Mesenchymal stem cell (in vitro differentiated cells and primary cell): Measurements from ENCODE around the gene CMTR1.

Experiments
- DNase-seq: peaks from one replicate; pipeline ENCODE4 v3.0.0-alpha.2; 2013
- H2AFZ ChIP-seq: one replicate; pipeline ENCODE4 v1.6.1; 2013; ENCODE audit warnings: low read depth, mild to moderate bottlenecking, control low read depth, inconsistent platforms, low read length, moderate library complexity
- H2AK5ac ChIP-seq: 2 replicates; pipeline ENCODE4 v1.6.1; 2013; ENCODE audit warnings: low read length, moderate library complexity, mild to moderate bottlenecking, inconsistent platforms; ENCODE audit not compliant: severe bottlenecking
- H2BK120ac ChIP-seq: one replicate; pipeline ENCODE4 v1.6.1; 2013; ENCODE audit warnings: low read depth, mild to moderate bottlenecking, inconsistent platforms, low read length, moderate library complexity
- H2BK12ac ChIP-seq, 2 experiments: one replicate each; pipeline ENCODE4 v1.6.1; 2013; ENCODE audit warnings: inconsistent platforms in 2 of 2, low read length in 2 of 2, mild to moderate bottlenecking in 2 of 2, moderate library complexity in 2 of 2, control low read depth in 1 of 2
- H2BK15ac ChIP-seq: one replicate; pipeline ENCODE4 v1.6.1; 2013; ENCODE audit warnings: mild to moderate bottlenecking, low read depth, inconsistent platforms; ENCODE audit not compliant: poor library complexity, severe bottlenecking
- H2BK5ac ChIP-seq: 2 replicates; pipeline ENCODE4 v1.6.1; 2013; ENCODE audit warnings: low read depth, mild to moderate bottlenecking, low read length, control low read depth, inconsistent platforms; ENCODE audit not compliant: poor library complexity, severe bottlenecking
- H3K14ac ChIP-seq, 2 experiments: one replicate each; pipeline ENCODE4 v1.6.1; 2013; ENCODE audit warnings: inconsistent platforms in 2 of 2, low read length in 2 of 2, control low read depth in 1 of 2, mild to moderate bottlenecking in 1 of 2, moderate library complexity in 1 of 2
- H3K18ac ChIP-seq, 2 experiments: one replicate each; pipeline ENCODE4 v1.6.1; 2013; ENCODE audit warnings: inconsistent platforms in 2 of 2, low read length in 2 of 2, control low read depth in 1 of 2, low read depth in 1 of 2, mild to moderate bottlenecking in 1 of 2
- H3K23ac ChIP-seq, 2 experiments: one replicate each; pipeline ENCODE4 v1.6.1; 2013; ENCODE audit warnings: inconsistent platforms in 2 of 2, low read length in 2 of 2, mild to moderate bottlenecking in 2 of 2, moderate library complexity in 2 of 2, control low read depth in 1 of 2
- H3K27ac ChIP-seq: 2 replicates; pipeline ENCODE4 v1.5.1; 2013; ENCODE audit warnings: mild to moderate bottlenecking, moderate library complexity, low read length, control low read depth, inconsistent platforms; ENCODE audit not compliant: poor library complexity, severe bottlenecking
- H3K27me3 ChIP-seq, 2 experiments: 2 replicates each; pipeline versions ENCODE4 v1.6.1 to v1.7.0; 2013; ENCODE audit warnings: low read length in 2 of 2, mild to moderate bottlenecking in 2 of 2, moderate library complexity in 2 of 2, control low read depth in 1 of 2, inconsistent platforms in 1 of 2; ENCODE audit not compliant: control insufficient read depth in 1 of 2, insufficient read depth in 1 of 2
- H3K36me3 ChIP-seq, 2 experiments: 2 replicates each; pipeline versions ENCODE4 v1.6.1 to v1.7.0; 2013; ENCODE audit warnings: low read length in 2 of 2, control low read depth in 1 of 2, inconsistent platforms in 1 of 2, low read depth in 1 of 2, mild to moderate bottlenecking in 1 of 2; ENCODE audit not compliant: insufficient read depth in 2 of 2, control insufficient read depth in 1 of 2
- H3K4ac ChIP-seq, 2 experiments: one replicate each; pipeline ENCODE4 v1.6.1; 2013; ENCODE audit warnings: inconsistent platforms in 2 of 2, low read length in 2 of 2, mild to moderate bottlenecking in 2 of 2, moderate library complexity in 2 of 2, control low read depth in 1 of 2, low read depth in 1 of 2
- H3K4me1 ChIP-seq: 2 replicates; pipeline ENCODE4 v1.6.1; 2013; ENCODE audit warnings: low read depth, low read length, control low read depth; ENCODE audit not compliant: control insufficient read depth, insufficient read depth
- H3K4me2 ChIP-seq: 2 replicates; pipeline ENCODE4 v1.6.1; 2013; ENCODE audit warnings: low read length, mild to moderate bottlenecking, inconsistent platforms; ENCODE audit not compliant: poor library complexity, severe bottlenecking
- H3K4me3 ChIP-seq, 2 experiments: 2 replicates each; pipeline versions ENCODE4 v1.5.1 to v1.7.0; 2013; ENCODE audit warnings: low read length in 2 of 2, mild to moderate bottlenecking in 2 of 2, control low read depth in 1 of 2, low read depth in 1 of 2; ENCODE audit not compliant: insufficient read depth in 1 of 2
- H3K79me1 ChIP-seq: replicated peaks from 2 replicates; pipeline ENCODE4 v1.6.1; 2013; ENCODE audit warnings: mild to moderate bottlenecking, control low read depth, low read length, inconsistent platforms; ENCODE audit not compliant: poor library complexity, severe bottlenecking
- H3K9ac ChIP-seq: 2 replicates; pipeline ENCODE4 v1.7.0; 2013; ENCODE audit warnings: mild to moderate bottlenecking, low read length, moderate library complexity
- H3K9me3 ChIP-seq: 2 replicates; pipeline ENCODE4 v1.7.0; 2013; ENCODE audit warnings: mild to moderate bottlenecking, low read length; ENCODE audit not compliant: control insufficient read depth
- H4K8ac ChIP-seq: one replicate; pipeline ENCODE4 v1.6.1; 2013; ENCODE audit warnings: inconsistent platforms, mild to moderate bottlenecking, low read length, moderate library complexity
- H4K91ac ChIP-seq: one replicate; pipeline ENCODE4 v1.6.1; 2013; ENCODE audit warnings: mild to moderate bottlenecking, low read length, inconsistent platforms
- WGBS: methylation state at CpG from one replicate; pipeline ENCODE4 v1.1.7; 2013; ENCODE audit warnings: mixed read lengths; 5-methylcytosine and 5-hydroxymethylcytosine counted together

CMTR1 gene

DNA sequence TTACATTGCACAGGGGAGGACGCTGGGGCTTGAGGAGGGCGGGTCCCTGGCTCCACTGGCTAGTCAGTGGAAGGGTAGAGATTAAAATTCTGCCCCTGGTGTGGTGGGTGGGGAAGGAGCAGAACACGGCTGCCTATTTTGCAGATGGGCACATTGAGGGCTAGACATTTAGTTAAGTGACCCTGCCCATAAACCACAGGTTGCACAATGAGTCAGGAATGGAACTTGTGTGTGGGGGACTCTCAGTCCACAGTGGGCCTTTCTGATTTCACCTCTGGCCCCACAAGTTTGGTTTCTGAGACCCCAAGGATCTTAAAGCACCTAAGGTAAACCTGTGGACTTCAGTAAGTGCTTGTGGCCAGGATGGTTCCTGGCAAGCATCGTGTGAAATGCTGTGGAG is 88.7 kb downstream of the CMTR1 start:
- no peak overlapping the region for H3K4ac ChIP-seq
- H2BK12ac ChIP-seq, result no peak overlapping the region
- H3K79me1 ChIP-seq, result no peaks in the 10 kb centered on the region
- no peak overlapping the region for H2BK5ac ChIP-seq
- no peak overlapping the region for H4K91ac ChIP-seq
- H2BK120ac ChIP-seq, result no peak overlapping the region
- 55% methylated on average over 4 of the region's 4 CpGs for WGBS
- peaks cover 36 to 65% of the 10 kb centered on the region in 2 experiments for H3K27me3 ChIP-seq
- H3K14ac ChIP-seq, result no peak overlapping the region
- no peak overlapping the region for H3K9ac ChIP-seq
- DNase-seq, result no peak
- peak overlapping the region in 1 of 2 experiments; percentile 26 for H3K23ac ChIP-seq
- no peak overlapping the region for H3K27ac ChIP-seq
- no peak overlapping the region for H2AFZ ChIP-seq
- no peak overlapping the region for H4K8ac ChIP-seq
- H3K4me1 ChIP-seq, result peaks cover 4% of the 10 kb centered on the region
- H3K4me3 ChIP-seq, result no peak overlapping the region
- H2AK5ac ChIP-seq, result no peak overlapping the region
- no peak overlapping the region for H3K4me2 ChIP-seq
- H3K9me3 ChIP-seq, result peaks cover 5% of the 10 kb centered on the region
- no peak overlapping the region for H2BK15ac ChIP-seq
- H3K18ac ChIP-seq, result no peak overlapping the region
- no peaks in the 10 kb centered on the region for H3K36me3 ChIP-seq

DNA sequence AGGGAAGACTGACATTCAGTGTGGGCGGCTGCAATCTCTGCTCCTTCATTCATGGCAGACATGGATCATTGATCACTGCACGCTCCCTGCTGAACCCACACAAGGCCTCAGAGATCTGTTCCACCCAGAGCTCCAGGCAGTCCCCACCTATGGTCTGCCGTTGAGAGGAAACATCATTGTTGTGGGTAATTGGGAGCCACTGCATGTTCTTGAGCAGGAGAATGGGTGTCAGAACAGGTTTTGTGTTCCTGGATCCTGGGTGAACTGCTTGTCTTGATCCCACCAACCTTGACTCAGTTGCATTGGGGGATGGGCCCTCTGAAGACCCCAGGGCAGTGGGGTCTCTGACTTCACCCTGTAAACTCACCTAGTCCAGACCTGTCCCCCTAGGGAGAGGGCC is 89.8 kb downstream of the CMTR1 start:
- Histone ChIP-seq H4K8ac (no peak overlapping the region), H3K4me1 (peaks cover 2% of the 10 kb centered on the region), H3K23ac (no peak overlapping the region), H3K4me2 (no peak overlapping the region), H2BK15ac (no peak overlapping the region), H3K27me3 (peaks cover 47 to 70% of the 10 kb centered on the region in 2 experiments), H2BK5ac (no peak overlapping the region), H3K18ac (no peak overlapping the region), H3K14ac (no peak overlapping the region), H3K4me3 (no peak overlapping the region), H3K79me1 (no peaks in the 10 kb centered on the region), H2BK120ac (no peak overlapping the region), H2AFZ (no peak overlapping the region), H3K4ac (no peak overlapping the region), H3K9me3 (peaks cover 5% of the 10 kb centered on the region), H3K27ac (no peak overlapping the region), H4K91ac (no peak overlapping the region), H2AK5ac (no peak overlapping the region), H3K36me3 (no peaks in the 10 kb centered on the region), H2BK12ac (no peak overlapping the region), H3K9ac (no peak overlapping the region)
- no peak for DNase-seq
- 97% methylated on average over 3 of the region's 3 CpGs for WGBS

DNA sequence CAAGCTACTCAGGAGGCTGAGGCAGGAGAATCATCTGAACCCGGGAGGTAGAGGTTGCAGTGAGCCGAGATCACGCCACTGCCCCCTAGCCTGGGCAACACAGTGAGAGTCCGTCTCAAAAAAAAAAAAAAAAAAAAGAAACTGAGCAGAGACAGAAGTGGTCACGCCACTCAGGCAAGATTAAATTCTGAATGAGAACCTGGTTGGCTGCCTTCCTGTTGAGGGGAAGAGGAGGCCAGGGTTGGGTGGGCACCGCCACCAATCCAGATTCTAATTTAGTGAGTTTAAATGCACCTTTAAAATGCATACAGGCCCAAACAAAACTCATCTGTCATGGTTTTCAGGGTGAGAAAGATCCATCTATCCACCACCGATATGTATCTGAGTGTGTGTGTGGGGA is 90.4 kb downstream of the CMTR1 start:
- 65% methylated on average over 4 of the region's 7 CpGs for WGBS

DNA sequence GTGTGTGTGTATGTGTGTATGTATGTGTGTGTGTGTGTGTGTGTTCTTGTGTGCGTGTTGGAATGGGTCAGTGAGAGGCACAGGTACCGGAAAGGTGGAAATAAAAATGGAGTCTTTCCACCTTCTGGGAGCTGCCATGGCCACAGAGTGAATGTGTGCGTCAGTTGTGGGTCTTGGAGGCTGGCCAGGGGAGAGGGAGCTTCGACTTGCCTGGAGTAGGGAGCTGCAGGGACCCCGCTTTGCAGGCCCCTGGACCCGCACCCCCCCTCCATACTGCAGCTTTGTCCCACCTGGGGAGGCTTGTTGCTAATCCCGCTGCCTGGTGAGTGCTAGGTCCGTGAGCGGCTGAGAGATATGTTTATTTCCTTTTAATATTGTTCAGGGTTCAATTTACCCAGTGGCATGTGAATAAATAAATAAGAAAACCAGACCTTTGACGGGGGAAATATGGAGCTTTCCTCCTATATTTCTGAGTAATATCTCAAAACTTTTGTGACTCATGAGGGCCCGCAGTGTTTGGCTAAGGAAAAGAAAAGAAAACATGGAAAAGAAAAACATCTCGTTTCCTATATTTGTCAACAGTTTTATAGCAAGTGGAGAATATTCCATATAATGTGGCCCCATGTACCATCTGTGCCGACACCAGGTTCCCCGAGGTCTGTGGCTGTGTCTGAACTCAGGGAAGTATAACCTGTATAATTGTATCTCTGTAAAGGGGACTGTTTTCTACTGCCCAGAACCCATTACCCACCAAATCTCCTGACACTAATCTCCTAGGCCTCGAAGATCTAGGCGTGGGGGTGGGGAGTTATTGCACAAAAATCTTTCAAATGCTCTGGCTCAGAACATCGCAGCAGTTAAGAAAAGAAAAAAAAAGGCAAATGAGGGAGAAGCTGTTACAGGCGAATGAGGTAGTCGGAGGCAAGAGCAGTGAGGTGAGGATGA is 91.3 kb downstream of the CMTR1 start:
- Histone ChIP-seq H4K91ac (no peak overlapping the region), H3K23ac (no peak overlapping the region), H2BK12ac (no peak overlapping the region), H3K4ac (no peak overlapping the region), H3K4me3 (no peak overlapping the region), H2BK15ac (no peak overlapping the region), H3K27me3 (peaks cover 47 to 69% of the 10 kb centered on the region in 2 experiments), H3K14ac (no peak overlapping the region), H3K79me1 (no peaks in the 10 kb centered on the region), H3K18ac (no peak overlapping the region), H3K27ac (no peak overlapping the region), H3K9me3 (peaks cover 2% of the 10 kb centered on the region), H3K9ac (no peak overlapping the region), H3K36me3 (no peaks in the 10 kb centered on the region), H2AK5ac (no peak overlapping the region), H3K4me2 (no peak overlapping the region), H2AFZ (no peak overlapping the region), H4K8ac (no peak overlapping the region), H2BK120ac (no peak overlapping the region), H2BK5ac (no peak overlapping the region), H3K4me1 (peaks cover 2% of the 10 kb centered on the region)
- 69% methylated on average over 9 of the region's 19 CpGs for WGBS
- DNase-seq, result no peak

More for the DNA sequence above, 90.4 kb downstream of the CMTR1 start:
- Histone ChIP-seq H3K18ac (no peak overlapping the region), H3K4ac (no peak overlapping the region), H3K79me1 (no peaks in the 10 kb centered on the region), H3K4me2 (no peak overlapping the region), H3K14ac (no peak overlapping the region), H2BK12ac (no peak overlapping the region), H2BK5ac (no peak overlapping the region), H3K27ac (no peak overlapping the region), H4K91ac (no peak overlapping the region), H2AK5ac (no peak overlapping the region), H2BK120ac (no peak overlapping the region), H4K8ac (no peak overlapping the region), H2AFZ (no peak overlapping the region), H3K9me3 (peaks cover 5% of the 10 kb centered on the region), H3K27me3 (peaks cover 46 to 68% of the 10 kb centered on the region in 2 experiments), H3K4me1 (peaks cover 2% of the 10 kb centered on the region), H3K4me3 (no peak overlapping the region), H3K36me3 (no peaks in the 10 kb centered on the region), H2BK15ac (no peak overlapping the region), H3K23ac (no peak overlapping the region), H3K9ac (no peak overlapping the region)
- no peak for DNase-seq
